Transverse colon (tissue), 4 donors: ENCODE measurements around the gene CLDN4. TPM values are rescaled to one million over a fixed set of nuclear protein-coding genes. Genes with fewer than 3 reads are reported as not detected.

Experiments used
- DNase-seq: peaks from one replicate; pipeline ENCODE4 v3.0.0-alpha.2; 2019
- H3K27ac ChIP-seq, 4 donors: fragments of 200-600 bp; sonication (generic); 2 replicates each; pipeline ENCODE4 v1.5.1; 2016 to 2018; ENCODE audit warnings: inconsistent platforms in 4 of 4
- H3K27me3 ChIP-seq: fragments of 200-600 bp; sonication (generic); 2 replicates; pipeline ENCODE4 v1.5.1; 2017; ENCODE audit warnings: inconsistent platforms
- H3K36me3 ChIP-seq, 4 donors: fragments of 200-600 bp; sonication (generic); 2 replicates each; pipeline ENCODE4 v1.5.1; 2017 to 2019; ENCODE audit warnings: inconsistent platforms in 4 of 4
- H3K4me1 ChIP-seq, 4 donors: fragments of 200-600 bp; sonication (generic); 2 replicates each; pipeline ENCODE4 v1.5.1; 2017 to 2020; ENCODE audit warnings: inconsistent platforms in 4 of 4
- H3K4me3 ChIP-seq, 4 donors: fragments of 200-600 bp; sonication (generic); 1 replicate in 1 of 4; 2 replicates in 3 of 4; pipeline versions ENCODE4 v1.5.1 to v1.6.1; 2017 to 2019; ENCODE audit warnings: inconsistent platforms in 4 of 4
- H3K9me3 ChIP-seq, 2 donors: fragments of 200-600 bp; sonication (generic); 2 replicates each; pipeline ENCODE4 v1.5.1; 2017 to 2019; ENCODE audit warnings: inconsistent platforms in 2 of 2
- CTCF ChIP-seq, 5 experiments: fragments of 200-600 bp in 3 of 5; fragments of 450-650 bp in 2 of 5; sonication (generic) in 3 of 5; IDR thresholded peaks; 1 replicate in 2 of 5; 2 replicates in 3 of 5; pipeline ENCODE4 v1.5.1; 2016 to 2017; ENCODE audit warnings: antibody characterized with exemption in 5 of 5, inconsistent platforms in 3 of 5, mild to moderate bottlenecking in 2 of 5, moderate library complexity in 1 of 5
- EP300 ChIP-seq: sonication (generic); formaldehyde crosslinking; IDR thresholded peaks from one replicate; pipeline ENCODE4 v1.6.1; 2017; ENCODE audit warnings: antibody characterized with exemption, low read depth
- POLR2A ChIP-seq: fragments of 450-650 bp; IDR thresholded peaks from one replicate; pipeline ENCODE4 v1.6.1; 2016; ENCODE audit warnings: antibody characterized with exemption, mild to moderate bottlenecking, moderate library complexity
- POLR2AphosphoS5 ChIP-seq, 3 donors: sonication (generic); formaldehyde crosslinking; IDR thresholded peaks; one replicate each; pipeline ENCODE4 v1.6.1; 2016; ENCODE audit warnings: antibody characterized with exemption in 3 of 3
- WGBS, 2 donors: methylation state at CpG; one replicate each; pipeline ENCODE4 v1.1.5; 2018; ENCODE audit warnings: low coverage in 1 of 2; 5-methylcytosine and 5-hydroxymethylcytosine counted together
- in situ Hi-C, 4 donors: fragments of 200-750 bp; cut with MboI; loops; one replicate each; pipeline versions ENCODE4 v1.15.0 to v1.15.1; 2017; ENCODE audit warnings: low sequenced_read_pairs in 3 of 4, low pct_ligation_motif_present in 1 of 4, low pct_unique_long_range_greater_than_20kb in 1 of 4
- intact Hi-C: fragments of 100-400 bp; cut with DNase I; formaldehyde crosslinking; loops from one replicate; pipeline ENCODE4 v1.15.1; 2023; ENCODE audit warnings: low total_unique reads
- total RNA-seq, 4 donors: library from RNA; depleted of rRNA; stranded (reverse); fragments of >200 nt; gene quantifications; one replicate each; pipeline ENCODE4 v1.1.0, GENCODE V29; 2016

The CLDN4 gene
- total RNA-seq, 4 donors from 2014 or later: 555 to 1,122 (median 815) TPM

GRCh38 chr7:73828107-73828803 is 2.5 kb upstream of the CLDN4 start:
- peak; percentile 86 for DNase-seq
- intact Hi-C loops: no loop called here
- no peaks in the 10 kb centered on the region for H3K27me3 ChIP-seq

GRCh38 chr7:73828972-73829371 is 1.8 kb upstream of the CLDN4 start:
- Histone ChIP-seq H3K27ac (peak overlapping the region; percentile 87 to 98 (median 93)), H3K9me3 (no peaks in the 10 kb centered on the region), H3K4me3 (peak overlapping the region in 2 of 4 donors; percentile 56 to 62), H3K36me3 (no peaks in the 10 kb centered on the region), H3K27me3 (no peaks in the 10 kb centered on the region), H3K4me1 (peaks cover 17 to 59% (median 37%) of the 10 kb centered on the region in 4 donors)
- no peak for DNase-seq
- no peak for TF ChIP-seq CTCF (IDR thresholded peaks at IDR 0.05)
- TF ChIP-seq POLR2AphosphoS5 (IDR thresholded peaks at IDR 0.05): no peak
- TF ChIP-seq EP300: no peak
- no peak for TF ChIP-seq POLR2A
- 48 to 100% methylated on average over 1 to 5 of the region's 5 CpGs for WGBS, 2 donors
- in situ Hi-C loops: no loop called here
- intact Hi-C loops: no loop called here

More at GRCh38 chr7:73828107-73828803, 2.5 kb upstream of the CLDN4 start:
- in situ Hi-C loops: no loop called here
- peak overlapping the region in 1 of 4 donors; percentile 56 for H3K4me3 ChIP-seq
- no peaks in the 10 kb centered on the region for H3K9me3 ChIP-seq
- no peaks in the 10 kb centered on the region for H3K36me3 ChIP-seq
- H3K4me1 ChIP-seq: peaks cover 18 to 60% (median 41%) of the 10 kb centered on the region in 4 donors
- WGBS, 2 donors: 32 to 35% methylated on average over 5 to 13 of the region's 14 CpGs
- peak; percentile 54 for TF ChIP-seq EP300
- peak; percentile 60 to 91 (median 84) for TF ChIP-seq POLR2AphosphoS5 (IDR thresholded peaks at IDR 0.05)
- TF ChIP-seq POLR2A: peak; percentile 84
- no peak for TF ChIP-seq CTCF (IDR thresholded peaks at IDR 0.05)
- H3K27ac ChIP-seq: peak overlapping the region; percentile 87 to 98 (median 93)

GRCh38 chr7:73829505-73829904 is 1.3 kb upstream of the CLDN4 start:
- Histone ChIP-seq H3K27ac (peak overlapping the region; percentile 87 to 98 (median 93)), H3K4me3 (peak overlapping the region in 2 of 4 donors; percentile 56 to 62), H3K27me3 (no peaks in the 10 kb centered on the region), H3K4me1 (peaks cover 15 to 56% (median 37%) of the 10 kb centered on the region in 4 donors), H3K9me3 (no peaks in the 10 kb centered on the region), H3K36me3 (no peaks in the 10 kb centered on the region)
- TF ChIP-seq POLR2A (no peak), POLR2AphosphoS5 (IDR thresholded peaks at IDR 0.05) (no peak), EP300 (no peak), CTCF (IDR thresholded peaks at IDR 0.05) (no peak)
- peak; percentile 59 for DNase-seq
- in situ Hi-C loops: no loop called here
- intact Hi-C loops: no loop called here
- 0 to 25% methylated on average over 2 to 7 of the region's 7 CpGs for WGBS, 2 donors

- no peaks in the 10 kb centered on the region for H3K27me3 ChIP-seq
- WGBS, 2 donors: 29 to 66% methylated on average over 2 to 13 of the region's 13 CpGs
These were observed 695 bp upstream of the CLDN4 start for GRCh38 chr7:73829921-73830680.

More at GRCh38 chr7:73829921-73830680, 695 bp upstream of the CLDN4 start:
- no peaks in the 10 kb centered on the region for H3K36me3 ChIP-seq
- H3K9me3 ChIP-seq: no peaks in the 10 kb centered on the region
- TF ChIP-seq EP300 (peak; percentile 83), POLR2AphosphoS5 (IDR thresholded peaks at IDR 0.05) (peak; percentile 89 to 91 (median 91)), POLR2A (peak; percentile 92), CTCF (IDR thresholded peaks at IDR 0.05) (peak in 1 of 5 experiments; percentile 56)
- peak; percentile 81 for DNase-seq
- intact Hi-C loops: no loop called here
- in situ Hi-C loops: no loop called here
- peak overlapping the region in 3 of 4 donors; percentile 21 to 62 (median 56) for H3K4me3 ChIP-seq
- peak overlapping the region; percentile 87 to 98 (median 93) for H3K27ac ChIP-seq
- H3K4me1 ChIP-seq: peaks cover 15 to 53% (median 37%) of the 10 kb centered on the region in 4 donors
